Measurements from ENCODE around the gene PIGS. TPM values are rescaled to one million over a fixed set of nuclear protein-coding genes. Genes with fewer than 3 reads are reported as not detected.

PIGS gene
- total RNA-seq, 4 donors from 2014 or later: 34.9 to 86.7 (median 46.9) TPM

- TF ChIP-seq, protein P1, sequence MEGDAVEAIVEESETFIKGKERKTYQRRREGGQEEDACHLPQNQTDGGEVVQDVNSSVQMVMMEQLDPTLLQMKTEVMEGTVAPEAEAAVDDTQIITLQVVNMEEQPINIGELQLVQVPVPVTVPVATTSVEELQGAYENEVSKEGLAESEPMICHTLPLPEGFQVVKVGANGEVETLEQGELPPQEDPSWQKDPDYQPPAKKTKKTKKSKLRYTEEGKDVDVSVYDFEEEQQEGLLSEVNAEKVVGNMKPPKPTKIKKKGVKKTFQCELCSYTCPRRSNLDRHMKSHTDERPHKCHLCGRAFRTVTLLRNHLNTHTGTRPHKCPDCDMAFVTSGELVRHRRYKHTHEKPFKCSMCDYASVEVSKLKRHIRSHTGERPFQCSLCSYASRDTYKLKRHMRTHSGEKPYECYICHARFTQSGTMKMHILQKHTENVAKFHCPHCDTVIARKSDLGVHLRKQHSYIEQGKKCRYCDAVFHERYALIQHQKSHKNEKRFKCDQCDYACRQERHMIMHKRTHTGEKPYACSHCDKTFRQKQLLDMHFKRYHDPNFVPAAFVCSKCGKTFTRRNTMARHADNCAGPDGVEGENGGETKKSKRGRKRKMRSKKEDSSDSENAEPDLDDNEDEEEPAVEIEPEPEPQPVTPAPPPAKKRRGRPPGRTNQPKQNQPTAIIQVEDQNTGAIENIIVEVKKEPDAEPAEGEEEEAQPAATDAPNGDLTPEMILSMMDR (IDR thresholded peaks at IDR 0.05; ENCODE audit: low read depth): no peak
Observed at GRCh38 chr17:28612936-28613872, 41.9 kb upstream of the PIGS start.

- TF ChIP-seq, protein P1 (IDR thresholded peaks at IDR 0.05; ENCODE audit: low read depth): no peak
Observed at GRCh38 chr17:28612531-28612930, 41.2 kb upstream of the PIGS start.

DNA sequence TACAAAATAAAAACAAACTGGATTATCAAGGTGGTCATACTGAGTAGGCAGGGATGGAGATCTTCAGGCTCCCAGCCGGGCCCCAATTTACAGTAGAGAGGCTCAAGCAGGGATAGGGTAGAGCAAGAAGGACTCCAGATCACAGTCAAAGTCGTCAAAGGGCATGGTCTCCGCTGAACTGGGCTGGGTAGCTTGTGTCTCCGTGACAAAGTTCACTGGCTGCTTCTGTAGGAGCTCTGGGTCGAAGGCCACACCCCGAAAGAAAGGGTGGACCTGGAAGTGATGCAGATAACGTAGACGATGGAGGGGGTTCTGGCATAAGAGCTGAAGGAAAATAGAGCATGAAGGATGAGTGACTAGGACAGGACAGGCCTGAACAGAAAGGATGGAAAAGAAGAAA lies 39.1 kb upstream of the PIGS start:
- TF ChIP-seq, protein P1 (IDR thresholded peaks at IDR 0.05; ENCODE audit: low read depth): no peak

GRCh38 chr17:28599311-28600184 lies 28.2 kb upstream of the PIGS start:
- TF ChIP-seq, protein P1 (IDR thresholded peaks at IDR 0.05; ENCODE audit: low read depth): no peak

- TF ChIP-seq, protein P1 (IDR thresholded peaks at IDR 0.05; ENCODE audit: low read depth): no peak
Observed at GRCh38 chr17:28598799-28599310, 27.5 kb upstream of the PIGS start, which contains the start of gene SPAG5. TSS of gene SPAG5 (minus strand) at chr17:28599025. CDS start at chr17:28598946, 79 bp downstream.

GRCh38 chr17:28598389-28598788 lies 27.1 kb upstream of the PIGS start:
- TF ChIP-seq, protein P1 (IDR thresholded peaks at IDR 0.05; ENCODE audit: low read depth): no peak

Data from subcutaneous adipose tissue (tissue), 4 donors.